ENCODE data around the gene BBLN. TPM values are rescaled to one million over a fixed set of nuclear protein-coding genes. Genes with fewer than 3 reads are reported as not detected.

The BBLN gene
- total RNA-seq, 1 donor from 2014 or later, result 47.3 TPM

DNA sequence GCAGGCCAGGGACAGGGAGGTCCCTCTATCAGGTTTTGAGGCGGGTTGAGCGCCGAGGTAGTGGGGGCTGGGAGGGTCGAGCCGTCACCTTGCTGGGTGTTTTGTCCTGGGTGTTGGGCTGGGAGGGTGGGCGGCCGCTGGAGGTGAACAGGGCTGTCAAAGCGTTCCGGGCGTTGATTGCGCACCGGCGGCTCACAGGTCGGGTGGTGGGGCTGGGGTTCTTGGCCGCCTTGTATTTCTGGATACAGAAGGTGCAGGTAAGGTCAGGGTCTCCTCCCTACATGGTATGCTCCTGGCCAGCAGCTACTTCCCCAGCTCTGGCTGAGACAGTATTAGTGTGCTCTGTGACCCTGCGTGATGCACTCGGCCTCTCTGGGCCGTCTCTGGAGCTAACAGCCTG lies 6.1 kb downstream of the BBLN start:
- Histone ChIP-seq H3K36me3 (ENCODE audit: insufficient read depth, low read length) (peaks cover 32% of the 10 kb centered on the region), H3K4me1 (ENCODE audit: insufficient read depth, low read length) (peaks cover 14% of the 10 kb centered on the region), H3K9ac (ENCODE audit: low read length) (no peak overlapping the region), H3K27me3 (ENCODE audit: insufficient read depth, low read length) (no peaks in the 10 kb centered on the region), H3K27ac (ENCODE audit: low read depth, low read length) (no peak overlapping the region), H3K4me2 (ENCODE audit: low read length) (no peak overlapping the region), H4K20me1 (ENCODE audit: insufficient read depth, low read length) (peaks cover 49% of the 10 kb centered on the region), H2AFZ (ENCODE audit: low read depth, low read length) (no peak overlapping the region), H3K79me2 (ENCODE audit: insufficient read depth, low read length) (peaks cover 18% of the 10 kb centered on the region), H3K9me3 (ENCODE audit: insufficient read depth, low read depth, low read length) (no peaks in the 10 kb centered on the region), H3K4me3 (ENCODE audit: insufficient read depth, low read depth, low read length) (no peak overlapping the region)
- H3K9me3 Mint-ChIP-seq (ENCODE audit: unreplicated experiment), result no peaks in the 10 kb centered on the region
- DNase-seq (ENCODE audit: low read depth) (no peak), FAIRE-seq (no peak)
- no peak overlapping the region for H3K27ac Mint-ChIP-seq (ENCODE audit: unreplicated experiment)
- H3K36me3 Mint-ChIP-seq (ENCODE audit: low read depth, unreplicated experiment), result peaks cover 33% of the 10 kb centered on the region
- H3K4me1 Mint-ChIP-seq (ENCODE audit: low read depth, unreplicated experiment), result peaks cover 2% of the 10 kb centered on the region
- H3K27me3 Mint-ChIP-seq (ENCODE audit: low read depth, unreplicated experiment), result no peaks in the 10 kb centered on the region
- no peak for TF ChIP-seq EZH2 (IDR thresholded peaks at IDR 0.05; ENCODE audit: insufficient read depth, low read length)
- TF ChIP-seq, protein P1, sequence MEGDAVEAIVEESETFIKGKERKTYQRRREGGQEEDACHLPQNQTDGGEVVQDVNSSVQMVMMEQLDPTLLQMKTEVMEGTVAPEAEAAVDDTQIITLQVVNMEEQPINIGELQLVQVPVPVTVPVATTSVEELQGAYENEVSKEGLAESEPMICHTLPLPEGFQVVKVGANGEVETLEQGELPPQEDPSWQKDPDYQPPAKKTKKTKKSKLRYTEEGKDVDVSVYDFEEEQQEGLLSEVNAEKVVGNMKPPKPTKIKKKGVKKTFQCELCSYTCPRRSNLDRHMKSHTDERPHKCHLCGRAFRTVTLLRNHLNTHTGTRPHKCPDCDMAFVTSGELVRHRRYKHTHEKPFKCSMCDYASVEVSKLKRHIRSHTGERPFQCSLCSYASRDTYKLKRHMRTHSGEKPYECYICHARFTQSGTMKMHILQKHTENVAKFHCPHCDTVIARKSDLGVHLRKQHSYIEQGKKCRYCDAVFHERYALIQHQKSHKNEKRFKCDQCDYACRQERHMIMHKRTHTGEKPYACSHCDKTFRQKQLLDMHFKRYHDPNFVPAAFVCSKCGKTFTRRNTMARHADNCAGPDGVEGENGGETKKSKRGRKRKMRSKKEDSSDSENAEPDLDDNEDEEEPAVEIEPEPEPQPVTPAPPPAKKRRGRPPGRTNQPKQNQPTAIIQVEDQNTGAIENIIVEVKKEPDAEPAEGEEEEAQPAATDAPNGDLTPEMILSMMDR (IDR thresholded peaks at IDR 0.05; ENCODE audit: insufficient read depth, low read depth, low read length), result no peak
- H3K4me3 Mint-ChIP-seq (ENCODE audit: unreplicated experiment), result no peak overlapping the region

DNA sequence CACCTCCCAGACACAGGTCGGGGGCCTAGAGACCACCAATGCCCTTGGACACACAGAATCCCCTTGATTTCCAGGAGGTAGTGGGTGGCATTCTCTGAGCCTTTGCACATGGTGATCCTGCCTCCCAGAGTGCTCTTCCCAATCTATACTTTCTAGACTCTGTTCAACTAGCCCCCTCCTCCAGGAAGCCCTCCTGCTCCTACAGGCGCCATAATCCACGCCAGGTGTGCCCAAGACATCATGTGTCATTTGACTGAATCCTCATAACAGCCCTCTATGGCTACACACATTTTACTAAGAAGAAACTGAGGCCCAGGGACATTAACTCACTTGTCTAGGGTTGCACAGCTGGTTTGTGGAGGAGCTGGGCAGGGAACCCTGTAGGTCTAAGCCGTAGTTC lies 7.1 kb downstream of the BBLN start:
- no peak overlapping the region for H3K27ac ChIP-seq (ENCODE audit: low read depth, low read length)
- peaks cover 33% of the 10 kb centered on the region for H3K36me3 Mint-ChIP-seq (ENCODE audit: low read depth, unreplicated experiment)
- TF ChIP-seq, protein P1 (IDR thresholded peaks at IDR 0.05; ENCODE audit: insufficient read depth, low read depth, low read length), result no peak
- no peak for TF ChIP-seq EZH2 (IDR thresholded peaks at IDR 0.05; ENCODE audit: insufficient read depth, low read length)
- no peak overlapping the region for H3K9ac ChIP-seq (ENCODE audit: low read length)
- no peak overlapping the region for H3K4me2 ChIP-seq (ENCODE audit: low read length)
- peaks cover 2% of the 10 kb centered on the region for H3K4me1 Mint-ChIP-seq (ENCODE audit: low read depth, unreplicated experiment)
- no peaks in the 10 kb centered on the region for H3K9me3 Mint-ChIP-seq (ENCODE audit: unreplicated experiment)
- H3K4me3 ChIP-seq (ENCODE audit: insufficient read depth, low read depth, low read length), result no peak overlapping the region
- no peak overlapping the region for H3K4me3 Mint-ChIP-seq (ENCODE audit: unreplicated experiment)
- no peaks in the 10 kb centered on the region for H3K9me3 ChIP-seq (ENCODE audit: insufficient read depth, low read depth, low read length)
- DNase-seq (ENCODE audit: low read depth) (no peak), FAIRE-seq (no peak)
- H3K27me3 ChIP-seq (ENCODE audit: insufficient read depth, low read length), result no peaks in the 10 kb centered on the region
- peaks cover 10% of the 10 kb centered on the region for H3K4me1 ChIP-seq (ENCODE audit: insufficient read depth, low read length)
- peaks cover 32% of the 10 kb centered on the region for H3K36me3 ChIP-seq (ENCODE audit: insufficient read depth, low read length)
- no peak overlapping the region for H3K27ac Mint-ChIP-seq (ENCODE audit: unreplicated experiment)
- no peaks in the 10 kb centered on the region for H3K27me3 Mint-ChIP-seq (ENCODE audit: low read depth, unreplicated experiment)
- peaks cover 11% of the 10 kb centered on the region for H3K79me2 ChIP-seq (ENCODE audit: insufficient read depth, low read length)
- H4K20me1 ChIP-seq (ENCODE audit: insufficient read depth, low read length), result peaks cover 42% of the 10 kb centered on the region
- no peak overlapping the region for H2AFZ ChIP-seq (ENCODE audit: low read depth, low read length)

DNA sequence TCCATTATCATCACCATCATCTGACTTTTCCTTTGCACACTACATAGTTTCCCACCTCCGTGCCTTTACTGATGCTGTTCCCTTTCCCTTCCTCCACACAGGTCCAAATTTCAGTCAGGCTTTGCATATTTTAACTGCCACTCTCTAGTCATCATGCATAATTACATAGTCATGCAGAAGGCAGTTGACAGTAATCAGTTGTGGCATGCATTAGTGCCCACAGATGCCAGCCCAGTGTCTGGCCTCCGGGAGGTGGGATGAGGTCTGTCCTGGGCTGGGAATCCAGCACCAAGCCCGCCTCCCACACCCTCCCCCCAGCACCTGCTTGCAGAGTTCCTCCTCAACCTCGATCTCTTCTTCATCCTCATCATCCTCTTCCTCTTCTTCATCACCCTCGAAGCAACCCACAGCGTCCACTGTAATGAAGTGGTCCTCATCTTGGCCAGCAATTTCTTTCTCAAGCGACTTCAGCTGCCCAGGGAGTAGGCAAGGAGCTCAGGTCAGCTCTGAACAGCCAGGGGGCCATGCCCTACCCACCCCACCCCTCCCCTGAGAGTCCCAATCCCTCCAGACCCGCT lies 8.8 kb downstream of the BBLN start:
- H3K27ac Mint-ChIP-seq (ENCODE audit: unreplicated experiment), result no peak overlapping the region
- no peaks in the 10 kb centered on the region for H3K9me3 ChIP-seq (ENCODE audit: insufficient read depth, low read depth, low read length)
- H3K9ac ChIP-seq (ENCODE audit: low read length), result no peak overlapping the region
- H3K27me3 Mint-ChIP-seq (ENCODE audit: low read depth, unreplicated experiment), result no peaks in the 10 kb centered on the region
- peak overlapping the region; percentile 1 for H3K4me3 Mint-ChIP-seq (ENCODE audit: unreplicated experiment)
- peaks cover 25% of the 10 kb centered on the region for H4K20me1 ChIP-seq (ENCODE audit: insufficient read depth, low read length)
- no peak overlapping the region for H2AFZ ChIP-seq (ENCODE audit: low read depth, low read length)
- H3K36me3 Mint-ChIP-seq (ENCODE audit: low read depth, unreplicated experiment), result peaks cover 23% of the 10 kb centered on the region
- DNase-seq (ENCODE audit: low read depth) (no peak), FAIRE-seq (no peak)
- no peak overlapping the region for H3K4me3 ChIP-seq (ENCODE audit: insufficient read depth, low read depth, low read length)
- TF ChIP-seq, protein P1 (IDR thresholded peaks at IDR 0.05; ENCODE audit: insufficient read depth, low read depth, low read length), result no peak
- no peak for TF ChIP-seq EZH2 (IDR thresholded peaks at IDR 0.05; ENCODE audit: insufficient read depth, low read length)
- no peak overlapping the region for H3K27ac ChIP-seq (ENCODE audit: low read depth, low read length)
- no peaks in the 10 kb centered on the region for H3K27me3 ChIP-seq (ENCODE audit: insufficient read depth, low read length)
- H3K4me2 ChIP-seq (ENCODE audit: low read length), result no peak overlapping the region
- peaks cover 2% of the 10 kb centered on the region for H3K4me1 Mint-ChIP-seq (ENCODE audit: low read depth, unreplicated experiment)
- peaks cover 28% of the 10 kb centered on the region for H3K36me3 ChIP-seq (ENCODE audit: insufficient read depth, low read length)
- H3K4me1 ChIP-seq (ENCODE audit: insufficient read depth, low read length), result peaks cover 8% of the 10 kb centered on the region
- H3K79me2 ChIP-seq (ENCODE audit: insufficient read depth, low read length), result peaks cover 4% of the 10 kb centered on the region
- no peaks in the 10 kb centered on the region for H3K9me3 Mint-ChIP-seq (ENCODE audit: unreplicated experiment)

Measured in astrocyte (in vitro differentiated cells and primary cell).